Neural cell (in vitro differentiated cells): ENCODE data around the gene PACSIN2. TPM values are rescaled to one million over a fixed set of nuclear protein-coding genes. Genes with fewer than 3 reads are reported as not detected.

Source experiments
- H2AFZ ChIP-seq: fragments of 200-600, 300-800 bp; sonication (generic), shearing (Covaris generic); 2 replicates; pipeline ENCODE4 v1.6.0; 2014; ENCODE audit warnings: low read depth, mild to moderate bottlenecking, antibody characterized with exemption, low read length, moderate library complexity
- H3F3A ChIP-seq: fragments of 200-600 bp; shearing (Covaris generic); 2 replicates; pipeline ENCODE4 v1.6.1; 2016; ENCODE audit warnings: mild to moderate bottlenecking, moderate library complexity, mixed read lengths, antibody characterized with exemption, low read length; ENCODE audit not compliant: insufficient read depth, poor library complexity, severe bottlenecking
- H3K27ac ChIP-seq: fragments of 200-600, 300-800 bp; sonication (generic), shearing (Covaris generic); 2 replicates; pipeline ENCODE4 v1.5.1; 2014; ENCODE audit warnings: mild to moderate bottlenecking, low read length, moderate library complexity
- H3K27me3 ChIP-seq: fragments of 300-800, 200-600 bp; sonication (generic), shearing (Covaris generic); 2 replicates; pipeline ENCODE4 v1.6.0; 2014; ENCODE audit warnings: mild to moderate bottlenecking, low read depth, low read length, moderate library complexity; ENCODE audit not compliant: insufficient read depth
- H3K36me3 ChIP-seq: fragments of 300-800, 200-600 bp; sonication (generic), shearing (Covaris generic); 2 replicates; pipeline ENCODE4 v1.5.1; 2014; ENCODE audit warnings: mild to moderate bottlenecking, antibody characterized with exemption, low read length, moderate library complexity; ENCODE audit not compliant: insufficient read depth
- H3K4me2 ChIP-seq: fragments of 300-800, 200-600 bp; sonication (generic), shearing (Covaris generic); 2 replicates; pipeline ENCODE4 v1.6.0; 2014; ENCODE audit warnings: mild to moderate bottlenecking, low read length
- H3K4me3 ChIP-seq: fragments of 300-800, 200-600 bp; sonication (generic), shearing (Covaris generic); 2 replicates; pipeline ENCODE4 v1.5.1; 2014; ENCODE audit warnings: mild to moderate bottlenecking, low read length, moderate library complexity
- H3K79me2 ChIP-seq: fragments of 200-600 bp; shearing (Covaris generic); replicated peaks from 2 replicates; pipeline ENCODE4 v1.6.0; 2014; ENCODE audit warnings: mild to moderate bottlenecking, low read length, moderate library complexity; ENCODE audit not compliant: insufficient read depth
- H3K9ac ChIP-seq: fragments of 300-800, 200-600 bp; sonication (generic), shearing (Covaris generic); 2 replicates; pipeline ENCODE4 v1.6.1; 2016; ENCODE audit warnings: mild to moderate bottlenecking, low read length, mixed read lengths
- H3K9me2 ChIP-seq: fragments of 200-600 bp; shearing (Covaris generic); 2 replicates; pipeline ENCODE4 v1.6.1; 2016; ENCODE audit warnings: mild to moderate bottlenecking, low read length, mixed read lengths; ENCODE audit not compliant: insufficient read depth
- H3K9me3 ChIP-seq: fragments of 200-600, 300-800 bp; sonication (generic), shearing (Covaris generic); 2 replicates; pipeline ENCODE4 v1.6.1; 2016; ENCODE audit warnings: mild to moderate bottlenecking, mixed run types, low read length, moderate library complexity, mixed read lengths
- H4K20me1 ChIP-seq: fragments of 200-600 bp; shearing (Covaris generic); 2 replicates; pipeline ENCODE4 v1.6.1; 2016; ENCODE audit warnings: mild to moderate bottlenecking, mixed run types; ENCODE audit not compliant: insufficient read depth
- EP300 ChIP-seq: fragments of 450-650 bp; conservative IDR thresholded peaks from 2 replicates; pipeline ENCODE4 v1.6.1; 2014; ENCODE audit warnings: antibody characterized with exemption, mild to moderate bottlenecking, moderate library complexity; ENCODE audit not compliant: poor library complexity, severe bottlenecking
- EZH2 ChIP-seq: fragments of 200-600, 300-800 bp; shearing (Covaris generic), sonication (generic); IDR thresholded peaks from 2 replicates; pipeline ENCODE4 v1.6.1; 2014; ENCODE audit warnings: antibody characterized with exemption, low read length, borderline replicate concordance, mild to moderate bottlenecking; ENCODE audit not compliant: insufficient read depth, poor library complexity, severe bottlenecking
- MXI1 ChIP-seq: fragments of 450-650 bp; conservative IDR thresholded peaks from 2 replicates; pipeline ENCODE4 v1.6.1; 2014; ENCODE audit warnings: antibody characterized with exemption, mild to moderate bottlenecking; ENCODE audit not compliant: poor library complexity, severe bottlenecking
- POLR2AphosphoS5 ChIP-seq: IDR thresholded peaks from 2 replicates; pipeline ENCODE4 v1.6.1; 2012
- RAD21 ChIP-seq: fragments of 450-650 bp; conservative IDR thresholded peaks from 2 replicates; pipeline ENCODE4 v1.6.1; 2014; ENCODE audit warnings: antibody characterized with exemption, mild to moderate bottlenecking, moderate library complexity
- REST ChIP-seq: IDR thresholded peaks from 2 replicates; pipeline ENCODE4 v1.6.1; 2012; ENCODE audit warnings: borderline replicate concordance
- SMC3 ChIP-seq: fragments of 450-650 bp; conservative IDR thresholded peaks from 2 replicates; pipeline ENCODE4 v1.6.1; 2014; ENCODE audit warnings: antibody characterized with exemption, mild to moderate bottlenecking, moderate library complexity; ENCODE audit not compliant: poor library complexity
- TAF1 ChIP-seq: IDR thresholded peaks from 2 replicates; pipeline ENCODE4 v1.6.1; 2012; ENCODE audit warnings: low read depth
- polyA plus RNA-seq: library from polyadenylated mRNA; depleted of rRNA; stranded (reverse); fragments of >200 nt; gene quantifications from 2 replicates; pipeline ENCODE4 v1.2.3, GENCODE V29; 2014
- TF ChIP-seq, protein P1 (sequence below): fragments of 450-650 bp; IDR thresholded peaks from 2 replicates; pipeline ENCODE4 v1.5.1; 2014; ENCODE audit warnings: antibody characterized with exemption, mild to moderate bottlenecking, moderate library complexity; ENCODE audit not compliant: poor library complexity, severe bottlenecking

The PACSIN2 gene
- polyA plus RNA-seq, 1 donor from 2014 or later, result 47.2 TPM

GRCh38 chr22:42887120-42887519 lies 127.8 kb downstream of the PACSIN2 start:
- H3K27ac ChIP-seq, result no peak overlapping the region
- no peaks in the 10 kb centered on the region for H3K27me3 ChIP-seq
- H3K4me2 ChIP-seq, result no peak overlapping the region
- TF ChIP-seq REST (no peak), TAF1 (no peak), MXI1 (no peak), SMC3 (no peak), RAD21 (no peak), EP300 (no peak), EZH2 (no peak), POLR2AphosphoS5 (no peak)
- TF ChIP-seq, protein P1, sequence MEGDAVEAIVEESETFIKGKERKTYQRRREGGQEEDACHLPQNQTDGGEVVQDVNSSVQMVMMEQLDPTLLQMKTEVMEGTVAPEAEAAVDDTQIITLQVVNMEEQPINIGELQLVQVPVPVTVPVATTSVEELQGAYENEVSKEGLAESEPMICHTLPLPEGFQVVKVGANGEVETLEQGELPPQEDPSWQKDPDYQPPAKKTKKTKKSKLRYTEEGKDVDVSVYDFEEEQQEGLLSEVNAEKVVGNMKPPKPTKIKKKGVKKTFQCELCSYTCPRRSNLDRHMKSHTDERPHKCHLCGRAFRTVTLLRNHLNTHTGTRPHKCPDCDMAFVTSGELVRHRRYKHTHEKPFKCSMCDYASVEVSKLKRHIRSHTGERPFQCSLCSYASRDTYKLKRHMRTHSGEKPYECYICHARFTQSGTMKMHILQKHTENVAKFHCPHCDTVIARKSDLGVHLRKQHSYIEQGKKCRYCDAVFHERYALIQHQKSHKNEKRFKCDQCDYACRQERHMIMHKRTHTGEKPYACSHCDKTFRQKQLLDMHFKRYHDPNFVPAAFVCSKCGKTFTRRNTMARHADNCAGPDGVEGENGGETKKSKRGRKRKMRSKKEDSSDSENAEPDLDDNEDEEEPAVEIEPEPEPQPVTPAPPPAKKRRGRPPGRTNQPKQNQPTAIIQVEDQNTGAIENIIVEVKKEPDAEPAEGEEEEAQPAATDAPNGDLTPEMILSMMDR, result no peak
- no peaks in the 10 kb centered on the region for H3F3A ChIP-seq
- H3K36me3 ChIP-seq, result no peaks in the 10 kb centered on the region
- no peaks in the 10 kb centered on the region for H3K79me2 ChIP-seq
- H3K9ac ChIP-seq, result no peak overlapping the region
- no peaks in the 10 kb centered on the region for H3K9me2 ChIP-seq
- no peaks in the 10 kb centered on the region for H3K9me3 ChIP-seq
- H2AFZ ChIP-seq, result no peak overlapping the region
- H4K20me1 ChIP-seq, result no peaks in the 10 kb centered on the region
- no peak overlapping the region for H3K4me3 ChIP-seq

DNA sequence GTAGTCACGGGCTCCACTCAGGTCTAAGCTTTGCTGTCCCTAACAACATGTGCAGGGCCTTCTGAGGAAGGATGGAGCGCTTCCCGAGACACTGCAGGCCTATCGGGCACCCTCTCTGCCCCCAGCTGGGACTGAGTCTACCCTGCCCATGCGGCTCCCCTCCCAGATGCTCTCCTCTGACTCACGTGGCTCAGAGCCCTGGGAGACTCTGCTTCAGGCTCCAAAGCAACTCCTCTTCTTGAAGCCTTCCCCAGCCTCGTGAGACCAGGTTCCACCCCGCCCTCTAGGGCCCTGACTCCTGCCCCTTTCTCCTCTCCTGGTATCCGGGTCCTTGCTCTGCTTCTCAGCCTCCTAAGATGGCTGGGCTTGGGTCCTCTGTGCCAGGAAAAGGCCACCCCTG lies 129.5 kb downstream of the PACSIN2 start:
- no peaks in the 10 kb centered on the region for H3F3A ChIP-seq
- H3K9me3 ChIP-seq, result no peaks in the 10 kb centered on the region
- no peaks in the 10 kb centered on the region for H3K36me3 ChIP-seq
- H3K9me2 ChIP-seq, result no peaks in the 10 kb centered on the region
- H3K4me3 ChIP-seq, result no peak overlapping the region
- H2AFZ ChIP-seq, result no peak overlapping the region
- H3K27ac ChIP-seq, result no peak overlapping the region
- no peaks in the 10 kb centered on the region for H4K20me1 ChIP-seq
- H3K27me3 ChIP-seq, result no peaks in the 10 kb centered on the region
- no peak for TF ChIP-seq RAD21
- TF ChIP-seq, protein P1, result no peak
- no peak for TF ChIP-seq EZH2
- no peak for TF ChIP-seq POLR2AphosphoS5
- H3K4me2 ChIP-seq, result no peak overlapping the region
- H3K79me2 ChIP-seq, result no peaks in the 10 kb centered on the region
- no peak overlapping the region for H3K9ac ChIP-seq
